IPS DF 6.9 (cell line): ENCODE results near the gene DTHD1.

Source experiments
- DNase-seq: peaks from one replicate; pipeline ENCODE4 v3.0.0-alpha.2; 2013; ENCODE audit warnings: low read depth, low spot score
- H3K27ac ChIP-seq: one replicate; pipeline ENCODE4 v1.5.1; 2013; ENCODE audit warnings: low read length, control low read depth
- H3K27me3 ChIP-seq: 2 replicates; pipeline ENCODE4 v1.6.1; 2013; ENCODE audit warnings: mild to moderate bottlenecking, low read length; ENCODE audit not compliant: control insufficient read depth, insufficient read depth
- H3K36me3 ChIP-seq: 2 replicates; pipeline ENCODE4 v1.6.1; 2013; ENCODE audit warnings: low read length; ENCODE audit not compliant: control insufficient read depth, insufficient read depth
- H3K4me1 ChIP-seq: 2 replicates; pipeline ENCODE4 v1.6.1; 2013; ENCODE audit warnings: low read length; ENCODE audit not compliant: control insufficient read depth, insufficient read depth
- H3K4me3 ChIP-seq: 2 replicates; pipeline ENCODE4 v1.5.1; 2013; ENCODE audit warnings: mild to moderate bottlenecking, low read length
- H3K9me3 ChIP-seq: 2 replicates; pipeline ENCODE4 v1.6.1; 2013; ENCODE audit warnings: low read length, inconsistent platforms; ENCODE audit not compliant: control insufficient read depth, insufficient read depth
- WGBS: extraction: QIAGEN DNeasy Blood & Tissue Kit; methylation state at CpG from one replicate; pipeline ENCODE4 v1.1.7; 2013; ENCODE audit warnings: mixed read lengths, missing lambda C conversion rate; ENCODE audit not compliant: insufficient read length, insufficient coverage; 5-methylcytosine and 5-hydroxymethylcytosine counted together

The DTHD1 gene

GRCh38 chr4:36269533-36270173 lies 11.8 kb upstream of the DTHD1 start:
- WGBS: no CpG with 5 or more reads among the region's 5 CpGs
- no peaks in the 10 kb centered on the region for H3K9me3 ChIP-seq
- DNase-seq: no peak
- H3K27ac ChIP-seq: no peak overlapping the region
- no peak overlapping the region for H3K4me3 ChIP-seq
- H3K27me3 ChIP-seq: no peaks in the 10 kb centered on the region
- H3K36me3 ChIP-seq: no peaks in the 10 kb centered on the region
- no peaks in the 10 kb centered on the region for H3K4me1 ChIP-seq

- WGBS: no CpG with 5 or more reads among the region's 4 CpGs
- no peak for DNase-seq
- H3K4me3 ChIP-seq: no peak overlapping the region
- no peaks in the 10 kb centered on the region for H3K27me3 ChIP-seq
- H3K27ac ChIP-seq: no peak overlapping the region
- H3K4me1 ChIP-seq: no peaks in the 10 kb centered on the region
- no peaks in the 10 kb centered on the region for H3K9me3 ChIP-seq
- H3K36me3 ChIP-seq: no peaks in the 10 kb centered on the region
Measured at GRCh38 chr4:36273276-36273675, 8.1 kb upstream of the DTHD1 start.

- Histone ChIP-seq H3K36me3 (no peaks in the 10 kb centered on the region), H3K27ac (no peak overlapping the region), H3K27me3 (no peaks in the 10 kb centered on the region), H3K9me3 (no peaks in the 10 kb centered on the region), H3K4me3 (no peak overlapping the region), H3K4me1 (no peaks in the 10 kb centered on the region)
- no CpG with 5 or more reads among the region's 4 CpGs for WGBS
- no peak for DNase-seq
Measured at GRCh38 chr4:36274158-36274557, 7.3 kb upstream of the DTHD1 start.

- WGBS: no CpG with 5 or more reads among the region's 4 CpGs
- no peak for DNase-seq
- Histone ChIP-seq H3K4me3 (no peak overlapping the region), H3K27ac (no peak overlapping the region), H3K4me1 (no peaks in the 10 kb centered on the region), H3K9me3 (no peaks in the 10 kb centered on the region), H3K27me3 (no peaks in the 10 kb centered on the region), H3K36me3 (no peaks in the 10 kb centered on the region)
Measured at GRCh38 chr4:36277533-36277932, 3.9 kb upstream of the DTHD1 start.

GRCh38 chr4:36278789-36279188 lies 2.6 kb upstream of the DTHD1 start:
- no peak for DNase-seq
- H3K36me3 ChIP-seq: no peaks in the 10 kb centered on the region
- no peak overlapping the region for H3K27ac ChIP-seq
- no peaks in the 10 kb centered on the region for H3K4me1 ChIP-seq
- no peaks in the 10 kb centered on the region for H3K27me3 ChIP-seq
- H3K9me3 ChIP-seq: no peaks in the 10 kb centered on the region
- H3K4me3 ChIP-seq: no peak overlapping the region
- WGBS: no CpG with 5 or more reads among the region's 2 CpGs

GRCh38 chr4:36280555-36280954 lies 861 bp upstream of the DTHD1 start:
- Histone ChIP-seq H3K36me3 (no peaks in the 10 kb centered on the region), H3K9me3 (no peaks in the 10 kb centered on the region), H3K27ac (no peak overlapping the region), H3K4me1 (no peaks in the 10 kb centered on the region), H3K27me3 (no peaks in the 10 kb centered on the region), H3K4me3 (no peak overlapping the region)
- DNase-seq: no peak
- no CpG with 5 or more reads among the region's 4 CpGs for WGBS

- H3K4me1 ChIP-seq: no peaks in the 10 kb centered on the region
- no peaks in the 10 kb centered on the region for H3K36me3 ChIP-seq
- H3K27me3 ChIP-seq: no peaks in the 10 kb centered on the region
- DNase-seq: no peak
- H3K9me3 ChIP-seq: no peaks in the 10 kb centered on the region
- no peak overlapping the region for H3K27ac ChIP-seq
- no peak overlapping the region for H3K4me3 ChIP-seq
Measured at GRCh38 chr4:36282503-36283030, 1.2 kb downstream of the DTHD1 start.

GRCh38 chr4:36283912-36284465 lies 2.6 kb downstream of the DTHD1 start:
- no peaks in the 10 kb centered on the region for H3K36me3 ChIP-seq
- no peaks in the 10 kb centered on the region for H3K27me3 ChIP-seq
- DNase-seq: no peak
- H3K27ac ChIP-seq: no peak overlapping the region
- WGBS: no CpG with 5 or more reads among the region's 2 CpGs
- H3K4me3 ChIP-seq: no peak overlapping the region
- H3K4me1 ChIP-seq: no peaks in the 10 kb centered on the region
- no peaks in the 10 kb centered on the region for H3K9me3 ChIP-seq

GRCh38 chr4:36285784-36286480 lies 4.5 kb downstream of the DTHD1 start:
- Histone ChIP-seq H3K4me3 (no peak overlapping the region), H3K27ac (no peak overlapping the region), H3K9me3 (no peaks in the 10 kb centered on the region), H3K27me3 (no peaks in the 10 kb centered on the region), H3K36me3 (no peaks in the 10 kb centered on the region), H3K4me1 (no peaks in the 10 kb centered on the region)
- no CpG with 5 or more reads among the region's 6 CpGs for WGBS
- DNase-seq: no peak

GRCh38 chr4:36286481-36286871 lies 5.1 kb downstream of the DTHD1 start:
- Histone ChIP-seq H3K27me3 (no peaks in the 10 kb centered on the region), H3K9me3 (no peaks in the 10 kb centered on the region), H3K27ac (no peak overlapping the region), H3K4me3 (no peak overlapping the region), H3K4me1 (no peaks in the 10 kb centered on the region), H3K36me3 (no peaks in the 10 kb centered on the region)
- no CpG with 5 or more reads among the region's 4 CpGs for WGBS
- DNase-seq: no peak
